GM12891 (cell line): ENCODE data around the gene ZNF197.

Experiments
- DNase-seq: peaks from one replicate; pipeline ENCODE4 v3.0.0; 2011; ENCODE audit warnings: low spot score; ENCODE audit not compliant: insufficient read length
- FAIRE-seq: peaks from 2 replicates; lab custom pipeline; 2011; peaks lifted over from hg19 to GRCh38; lab: Jason Lieb, UNC
- PAX5 ChIP-seq: IDR thresholded peaks from 2 replicates; pipeline ENCODE4 v1.6.1; 2011; ENCODE audit warnings: low read length, moderate library complexity, mild to moderate bottlenecking; ENCODE audit not compliant: insufficient read depth, severe bottlenecking
- POLR2A ChIP-seq: IDR thresholded peaks from 2 replicates; pipeline ENCODE4 v1.6.1; 2011; ENCODE audit warnings: low read depth, low read length, control low read depth
- POLR2AphosphoS5 ChIP-seq: IDR thresholded peaks from 2 replicates; pipeline ENCODE4 v1.6.1; 2011; ENCODE audit warnings: low read depth, low read length, control low read depth
- POU2F2 ChIP-seq: IDR thresholded peaks from 2 replicates; pipeline ENCODE4 v1.6.1; 2011; ENCODE audit warnings: low read depth, mild to moderate bottlenecking, control low read depth, low read length, moderate library complexity
- SPI1 ChIP-seq: IDR thresholded peaks from 2 replicates; pipeline ENCODE4 v1.6.1; 2011; ENCODE audit warnings: low read depth, low read length, control low read depth
- TAF1 ChIP-seq: IDR thresholded peaks from 2 replicates; pipeline ENCODE4 v1.6.1; 2011; ENCODE audit warnings: low read depth, low read length, control low read depth

The ZNF197 gene

DNA sequence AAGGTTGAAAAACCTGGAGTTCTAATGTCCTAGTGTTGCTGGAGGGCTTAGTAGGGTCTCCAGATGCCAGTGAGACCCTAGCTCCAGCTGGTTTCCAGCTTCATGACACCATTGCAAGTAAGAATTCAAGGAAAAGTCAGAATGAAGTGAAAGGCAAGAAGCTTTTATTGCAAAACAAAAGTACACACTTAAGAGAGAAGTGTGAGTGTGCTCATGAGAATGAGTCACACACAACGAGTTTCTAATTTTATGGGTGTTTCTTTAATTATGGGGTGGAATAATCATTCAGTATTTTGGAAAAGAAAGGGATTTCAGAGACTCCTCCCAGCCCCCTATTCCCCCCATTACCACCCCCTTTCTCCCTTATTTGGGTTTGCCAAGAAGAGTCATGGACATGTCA is 63.1 kb downstream of the ZNF197 start:
- FAIRE-seq, result no peak
- TF ChIP-seq POLR2A (no peak), POU2F2 (no peak), POLR2AphosphoS5 (no peak), SPI1 (no peak), PAX5 (no peak), TAF1 (no peak)
- DNase-seq, result no peak
